HG03457 (cell line): ENCODE measurements around the gene C1GALT1.

Experiments used
- ATAC-seq: cut with Tn5 transposase; IDR thresholded peaks from one replicate; pipeline ENCODE4 v1.9.1; 2021; ENCODE audit warnings: moderate number of reproducible peaks; ENCODE audit not compliant: unreplicated experiment

Gene C1GALT1

GRCh38 chr7:7265081-7266075, 83.0 kb downstream of the C1GALT1 start:
- ATAC-seq = no peak

GRCh38 chr7:7266257-7266881, 84.0 kb downstream of the C1GALT1 start:
- no peak for ATAC-seq

GRCh38 chr7:7271094-7271874, 88.9 kb downstream of the C1GALT1 start:
- no peak for ATAC-seq

- no peak for ATAC-seq
These were observed 90.0 kb downstream of the C1GALT1 start for GRCh38 chr7:7272294-7272693.

- ATAC-seq = no peak
These were observed 92.4 kb downstream of the C1GALT1 start for GRCh38 chr7:7274782-7275181.

GRCh38 chr7:7276161-7276560, 93.8 kb downstream of the C1GALT1 start:
- no peak for ATAC-seq

- no peak for ATAC-seq
These were observed 108.2 kb downstream of the C1GALT1 start for GRCh38 chr7:7290429-7291122.

GRCh38 chr7:7292085-7292484, 109.7 kb downstream of the C1GALT1 start:
- no peak for ATAC-seq

GRCh38 chr7:7292608-7293007, 110.3 kb downstream of the C1GALT1 start:
- ATAC-seq = no peak

- ATAC-seq = no peak
These were observed 110.7 kb downstream of the C1GALT1 start for GRCh38 chr7:7293092-7293491.

- no peak for ATAC-seq
These were observed 112.6 kb downstream of the C1GALT1 start for GRCh38 chr7:7294911-7295310.
